ENCODE results near the gene OR8D1. TPM values are rescaled to one million over a fixed set of nuclear protein-coding genes. Genes with fewer than 3 reads are reported as not detected.

Gene OR8D1
- total RNA-seq, 1 donor from 2014 or later, result not detected

- no peak for DNase-seq (ENCODE audit: low read depth)
- no peaks in the 10 kb centered on the region for H3K36me3 ChIP-seq (ENCODE audit: control insufficient read depth, insufficient read depth, low read length)
- TF ChIP-seq CTCF (IDR thresholded peaks at IDR 0.05; ENCODE audit: insufficient read depth, low read length, poor library complexity, severe bottlenecking), result no peak
- H3K4me3 ChIP-seq (ENCODE audit: low read depth, low read length), result no peak within 1 kb of the TSS
- H3K27me3 ChIP-seq (ENCODE audit: control insufficient read depth, insufficient read depth, low read length), result peaks cover 2% of the 10 kb centered on the region
Measured at GRCh38 chr11:124320097-124320496, 6.3 kb upstream of the OR8D1 start, which contains the start of gene OR8D2. Gene OR8D2 (minus strand): TSS chr11:124320197. CDS start chr11:124320197, 0 bp downstream.

- no peak for DNase-seq (ENCODE audit: low read depth)
- Histone ChIP-seq H3K36me3 (ENCODE audit: control insufficient read depth, insufficient read depth, low read length) (no peaks in the 10 kb centered on the region), H3K27me3 (ENCODE audit: control insufficient read depth, insufficient read depth, low read length) (no peaks in the 10 kb centered on the region), H3K4me3 (ENCODE audit: low read depth, low read length) (no peak overlapping the region)
- no peak for TF ChIP-seq CTCF (IDR thresholded peaks at IDR 0.05; ENCODE audit: insufficient read depth, low read length, poor library complexity, severe bottlenecking)
Measured at GRCh38 chr11:124315052-124315451, 1.3 kb upstream of the OR8D1 start.

- no peak for TF ChIP-seq CTCF (IDR thresholded peaks at IDR 0.05; ENCODE audit: insufficient read depth, low read length, poor library complexity, severe bottlenecking)
Measured at GRCh38 chr11:124313131-124313530, 618 bp downstream of the OR8D1 start.

GRCh38 chr11:124311670-124312069 is 2.1 kb downstream of the OR8D1 start:
- no peak overlapping the region for H3K4me3 ChIP-seq (ENCODE audit: low read depth, low read length)
- TF ChIP-seq CTCF (IDR thresholded peaks at IDR 0.05; ENCODE audit: insufficient read depth, low read length, poor library complexity, severe bottlenecking), result no peak

More at GRCh38 chr11:124313131-124313530, 618 bp downstream of the OR8D1 start:
- H3K27me3 ChIP-seq (ENCODE audit: control insufficient read depth, insufficient read depth, low read length), result no peaks in the 10 kb centered on the region
- no peaks in the 10 kb centered on the region for H3K36me3 ChIP-seq (ENCODE audit: control insufficient read depth, insufficient read depth, low read length)
- DNase-seq (ENCODE audit: low read depth), result no peak
- no peak overlapping the region for H3K4me3 ChIP-seq (ENCODE audit: low read depth, low read length)

GRCh38 chr11:124311269-124311668 is 2.5 kb downstream of the OR8D1 start:
- no peaks in the 10 kb centered on the region for H3K27me3 ChIP-seq (ENCODE audit: control insufficient read depth, insufficient read depth, low read length)
- no peaks in the 10 kb centered on the region for H3K36me3 ChIP-seq (ENCODE audit: control insufficient read depth, insufficient read depth, low read length)
- DNase-seq (ENCODE audit: low read depth), result no peak
- no peak for TF ChIP-seq CTCF (IDR thresholded peaks at IDR 0.05; ENCODE audit: insufficient read depth, low read length, poor library complexity, severe bottlenecking)
- no peak overlapping the region for H3K4me3 ChIP-seq (ENCODE audit: low read depth, low read length)

More at GRCh38 chr11:124311670-124312069, 2.1 kb downstream of the OR8D1 start:
- no peaks in the 10 kb centered on the region for H3K36me3 ChIP-seq (ENCODE audit: control insufficient read depth, insufficient read depth, low read length)
- DNase-seq (ENCODE audit: low read depth), result no peak
- H3K27me3 ChIP-seq (ENCODE audit: control insufficient read depth, insufficient read depth, low read length), result no peaks in the 10 kb centered on the region

- H3K27me3 ChIP-seq (ENCODE audit: control insufficient read depth, insufficient read depth, low read length), result no peaks in the 10 kb centered on the region
- no peak for DNase-seq (ENCODE audit: low read depth)
- TF ChIP-seq CTCF (IDR thresholded peaks at IDR 0.05; ENCODE audit: insufficient read depth, low read length, poor library complexity, severe bottlenecking), result no peak
Measured at GRCh38 chr11:124310721-124311120, 3.0 kb downstream of the OR8D1 start.

More at GRCh38 chr11:124310721-124311120, 3.0 kb downstream of the OR8D1 start:
- H3K4me3 ChIP-seq (ENCODE audit: low read depth, low read length), result no peak overlapping the region
- H3K36me3 ChIP-seq (ENCODE audit: control insufficient read depth, insufficient read depth, low read length), result no peaks in the 10 kb centered on the region
